ENCODE measurements around the gene METAP2. TPM values are rescaled to one million over a fixed set of nuclear protein-coding genes. Genes with fewer than 3 reads are reported as not detected.

Gene METAP2
- total RNA-seq, 4 donors from 2014 or later = 58.8 to 83.0 (median 62.4) TPM

DNA sequence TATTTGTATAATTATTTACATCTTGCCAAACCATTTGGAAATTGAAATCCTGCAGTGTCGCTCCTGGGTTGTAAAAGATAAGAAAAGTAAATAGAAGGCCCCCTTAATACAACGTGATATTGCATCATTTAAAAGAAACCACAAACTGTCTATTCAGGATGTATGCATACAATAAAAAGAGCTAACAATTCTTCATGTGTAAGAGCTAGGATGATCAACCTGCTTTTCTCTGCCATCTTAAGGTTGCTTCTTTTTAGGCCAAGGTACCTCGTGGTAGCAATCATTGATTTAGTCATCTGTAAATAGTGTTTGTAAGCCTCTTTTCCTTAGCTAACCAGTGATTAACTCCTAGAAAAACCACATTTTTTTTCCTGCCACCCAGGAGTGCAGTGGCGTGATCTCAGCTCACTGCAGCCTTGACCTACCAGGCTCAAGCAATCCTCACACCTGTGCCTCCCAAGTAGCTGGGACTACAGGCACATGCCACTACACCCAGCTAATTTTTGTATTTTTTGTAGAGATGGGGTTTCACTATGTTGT lies 80.7 kb downstream of the METAP2 start:
- in situ Hi-C loops (cut with MboI; ENCODE audit: low sequenced_read_pairs in 4 of 4) = no loop called here
- H3K27ac ChIP-seq = no peak overlapping the region
- DNase-seq (no peak), ATAC-seq (no peak)
- no peaks in the 10 kb centered on the region for H3K36me3 ChIP-seq
- intact Hi-C loops (cut with DNase I; ENCODE audit: low total_unique reads) = no loop called here
- H3K4me1 ChIP-seq = no peaks in the 10 kb centered on the region
- H3K9me3 ChIP-seq = no peaks in the 10 kb centered on the region
- H3K27me3 ChIP-seq = peaks cover 0 to 4% (median under 1%) of the 10 kb centered on the region in 3 donors
- no peak for TF ChIP-seq POLR2A (IDR thresholded peaks at IDR 0.05)
- TF ChIP-seq, protein P1, sequence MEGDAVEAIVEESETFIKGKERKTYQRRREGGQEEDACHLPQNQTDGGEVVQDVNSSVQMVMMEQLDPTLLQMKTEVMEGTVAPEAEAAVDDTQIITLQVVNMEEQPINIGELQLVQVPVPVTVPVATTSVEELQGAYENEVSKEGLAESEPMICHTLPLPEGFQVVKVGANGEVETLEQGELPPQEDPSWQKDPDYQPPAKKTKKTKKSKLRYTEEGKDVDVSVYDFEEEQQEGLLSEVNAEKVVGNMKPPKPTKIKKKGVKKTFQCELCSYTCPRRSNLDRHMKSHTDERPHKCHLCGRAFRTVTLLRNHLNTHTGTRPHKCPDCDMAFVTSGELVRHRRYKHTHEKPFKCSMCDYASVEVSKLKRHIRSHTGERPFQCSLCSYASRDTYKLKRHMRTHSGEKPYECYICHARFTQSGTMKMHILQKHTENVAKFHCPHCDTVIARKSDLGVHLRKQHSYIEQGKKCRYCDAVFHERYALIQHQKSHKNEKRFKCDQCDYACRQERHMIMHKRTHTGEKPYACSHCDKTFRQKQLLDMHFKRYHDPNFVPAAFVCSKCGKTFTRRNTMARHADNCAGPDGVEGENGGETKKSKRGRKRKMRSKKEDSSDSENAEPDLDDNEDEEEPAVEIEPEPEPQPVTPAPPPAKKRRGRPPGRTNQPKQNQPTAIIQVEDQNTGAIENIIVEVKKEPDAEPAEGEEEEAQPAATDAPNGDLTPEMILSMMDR (IDR thresholded peaks at IDR 0.05 in 4 of 5, conservative IDR thresholded peaks at IDR 0.05 in 1 of 5) = no peak
- no peak overlapping the region for H3K4me3 ChIP-seq

DNA sequence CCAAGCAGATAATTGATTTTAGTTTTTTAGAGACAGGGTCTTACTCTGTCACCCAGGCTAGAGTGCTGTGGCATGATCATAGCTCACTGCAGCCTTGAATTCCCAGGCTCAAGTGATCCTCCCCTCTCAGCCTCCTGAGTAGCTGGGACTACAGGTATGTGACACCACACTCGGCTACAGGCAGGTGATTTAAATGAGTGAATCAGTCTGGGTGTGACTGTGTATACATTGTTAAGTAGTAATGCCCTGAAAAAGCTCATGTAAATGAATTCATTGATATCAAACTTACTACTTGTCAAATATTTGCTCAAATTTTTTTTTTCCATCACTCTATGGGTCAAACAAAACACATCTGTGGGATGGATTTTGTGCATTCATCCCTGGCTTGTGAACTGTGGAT lies 83.7 kb downstream of the METAP2 start:
- in situ Hi-C loops (cut with MboI; ENCODE audit: low sequenced_read_pairs in 4 of 4) (no loop called here), intact Hi-C loops (cut with DNase I; ENCODE audit: low total_unique reads) (no loop called here)
- no peak overlapping the region for H3K4me3 ChIP-seq
- no peak for ATAC-seq
- no peak for DNase-seq
- H3K36me3 ChIP-seq = no peaks in the 10 kb centered on the region
- no peak for TF ChIP-seq POLR2A (IDR thresholded peaks at IDR 0.05)
- TF ChIP-seq, protein P1 (IDR thresholded peaks at IDR 0.05 in 4 of 5, conservative IDR thresholded peaks at IDR 0.05 in 1 of 5) = no peak
- H3K27ac ChIP-seq = no peak overlapping the region
- H3K4me1 ChIP-seq = no peaks in the 10 kb centered on the region
- H3K9me3 ChIP-seq = no peaks in the 10 kb centered on the region
- no peaks in the 10 kb centered on the region for H3K27me3 ChIP-seq

Other genes starting within 250 kb of the METAP2 start
- under 1 TPM; 0.07 to 0.42 (median 0.34) TPM for gene USP44, start 77.3 kb downstream of the METAP2 start, total RNA-seq